ENCODE results near the gene GLI3.

DNA sequence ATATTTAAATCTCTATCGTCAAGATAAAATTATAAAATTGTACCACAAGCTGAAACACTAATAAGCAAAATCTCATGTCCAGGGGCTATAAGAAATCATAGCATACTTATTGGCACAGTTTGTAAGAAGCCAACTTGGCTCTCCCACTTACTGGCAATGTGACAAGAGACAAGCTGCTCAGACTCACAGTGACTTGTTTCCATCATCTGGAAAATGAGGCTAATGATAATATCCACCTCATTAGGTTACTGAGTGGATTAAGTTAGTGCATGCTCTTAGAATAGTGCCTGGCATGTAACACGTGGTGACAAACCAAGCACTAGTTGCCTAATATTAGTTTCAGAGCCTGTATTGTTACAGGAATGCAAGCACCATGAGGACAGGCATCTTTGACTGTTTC is 234.4 kb downstream of the GLI3 start:
- TF ChIP-seq, protein P1, sequence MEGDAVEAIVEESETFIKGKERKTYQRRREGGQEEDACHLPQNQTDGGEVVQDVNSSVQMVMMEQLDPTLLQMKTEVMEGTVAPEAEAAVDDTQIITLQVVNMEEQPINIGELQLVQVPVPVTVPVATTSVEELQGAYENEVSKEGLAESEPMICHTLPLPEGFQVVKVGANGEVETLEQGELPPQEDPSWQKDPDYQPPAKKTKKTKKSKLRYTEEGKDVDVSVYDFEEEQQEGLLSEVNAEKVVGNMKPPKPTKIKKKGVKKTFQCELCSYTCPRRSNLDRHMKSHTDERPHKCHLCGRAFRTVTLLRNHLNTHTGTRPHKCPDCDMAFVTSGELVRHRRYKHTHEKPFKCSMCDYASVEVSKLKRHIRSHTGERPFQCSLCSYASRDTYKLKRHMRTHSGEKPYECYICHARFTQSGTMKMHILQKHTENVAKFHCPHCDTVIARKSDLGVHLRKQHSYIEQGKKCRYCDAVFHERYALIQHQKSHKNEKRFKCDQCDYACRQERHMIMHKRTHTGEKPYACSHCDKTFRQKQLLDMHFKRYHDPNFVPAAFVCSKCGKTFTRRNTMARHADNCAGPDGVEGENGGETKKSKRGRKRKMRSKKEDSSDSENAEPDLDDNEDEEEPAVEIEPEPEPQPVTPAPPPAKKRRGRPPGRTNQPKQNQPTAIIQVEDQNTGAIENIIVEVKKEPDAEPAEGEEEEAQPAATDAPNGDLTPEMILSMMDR (IDR thresholded peaks at IDR 0.05): no peak
- no peak for TF ChIP-seq ZFX (IDR thresholded peaks at IDR 0.05; ENCODE audit: borderline replicate concordance)

All from 22Rv1 (cell line).